Activated CD8-positive, alpha-beta memory T cell treated with anti-CD3 and anti-CD28 coated beads, Interleukin-2, amount 50 U/mL, for 48 hours (primary cell): Measurements from ENCODE around the gene SDK1.

Experiments used
- DNase-seq: peaks from one replicate; pipeline ENCODE4 v3.0.0-alpha.2; 2020

Gene SDK1

DNA sequence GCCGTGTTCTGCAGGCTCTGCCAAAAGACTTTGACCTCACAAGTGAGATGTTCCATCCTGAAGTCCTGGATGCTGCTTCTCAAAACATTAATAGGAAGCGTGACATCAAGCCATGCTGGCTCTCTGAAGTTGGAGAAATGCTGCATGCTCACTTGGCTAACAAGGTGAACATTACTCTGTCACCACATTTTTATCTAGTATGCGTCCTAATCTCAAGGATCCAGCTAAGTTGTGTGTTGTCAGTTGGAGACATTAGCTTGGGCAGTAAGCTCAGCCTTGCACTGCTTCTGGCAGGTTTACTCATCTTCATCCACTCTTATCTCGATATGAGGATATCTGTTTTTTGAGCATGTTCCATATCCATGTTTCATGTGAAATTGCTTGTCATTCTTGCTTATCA lies 165.2 kb downstream of the SDK1 start:
- no peak for DNase-seq

DNA sequence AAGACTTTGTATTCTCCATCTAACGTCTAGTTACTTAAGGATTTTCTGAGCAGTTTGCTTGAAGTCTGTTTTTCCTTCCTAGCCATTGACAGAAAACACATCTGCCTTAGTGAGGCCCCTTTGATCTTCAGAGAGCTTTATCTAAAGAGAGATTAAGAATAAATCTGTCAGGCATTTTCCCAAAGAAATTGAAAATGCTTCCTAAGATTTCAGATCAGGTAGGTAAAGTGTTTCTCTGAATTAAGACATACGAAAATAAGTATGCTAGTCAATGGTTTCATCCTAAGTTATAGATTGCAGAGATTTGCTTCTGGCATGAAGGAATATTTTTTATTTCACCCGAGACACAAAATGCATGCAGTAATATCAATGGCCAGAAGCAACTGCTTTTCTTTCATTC lies 168.6 kb downstream of the SDK1 start:
- DNase-seq, result no peak

DNA sequence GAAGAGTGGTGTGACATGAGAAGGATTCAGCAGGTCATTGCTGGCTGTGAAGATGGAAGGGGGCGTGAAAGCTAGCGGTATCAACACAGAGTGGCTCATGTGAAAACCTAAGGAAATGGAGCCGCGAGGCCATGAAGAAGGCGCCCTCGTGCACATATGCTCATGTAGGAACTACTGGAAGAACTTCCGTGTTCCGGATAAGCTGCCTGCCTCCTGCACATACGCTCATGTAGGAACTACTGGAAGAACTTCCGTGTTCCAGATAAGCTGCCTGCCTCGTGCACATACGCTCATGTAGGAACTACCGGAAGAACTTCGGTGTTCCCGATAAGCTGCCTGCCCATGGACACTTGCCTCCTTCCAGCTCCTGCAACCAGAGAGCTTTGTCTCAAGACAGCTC lies 179.1 kb downstream of the SDK1 start:
- DNase-seq, result no peak

DNA sequence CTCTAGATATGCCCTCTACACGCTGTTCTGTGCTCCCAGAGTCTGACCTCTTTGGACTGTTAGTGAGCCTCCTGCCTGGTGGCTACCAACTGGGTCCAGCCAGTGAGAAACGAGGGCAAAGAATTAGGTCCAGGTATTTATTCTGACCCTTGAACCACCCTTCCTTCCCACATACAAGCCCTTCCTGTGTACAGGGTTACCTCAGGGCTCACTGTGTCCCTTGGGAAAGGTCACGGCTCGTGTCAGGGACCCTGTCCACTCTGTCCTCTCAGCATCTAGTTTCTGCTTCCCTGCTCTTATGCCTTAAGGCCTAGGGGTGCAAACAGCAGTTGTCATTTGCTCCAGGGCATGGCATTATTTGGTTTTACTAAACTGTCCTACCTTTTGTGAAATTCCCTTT lies 180.4 kb downstream of the SDK1 start:
- DNase-seq, result no peak

DNA sequence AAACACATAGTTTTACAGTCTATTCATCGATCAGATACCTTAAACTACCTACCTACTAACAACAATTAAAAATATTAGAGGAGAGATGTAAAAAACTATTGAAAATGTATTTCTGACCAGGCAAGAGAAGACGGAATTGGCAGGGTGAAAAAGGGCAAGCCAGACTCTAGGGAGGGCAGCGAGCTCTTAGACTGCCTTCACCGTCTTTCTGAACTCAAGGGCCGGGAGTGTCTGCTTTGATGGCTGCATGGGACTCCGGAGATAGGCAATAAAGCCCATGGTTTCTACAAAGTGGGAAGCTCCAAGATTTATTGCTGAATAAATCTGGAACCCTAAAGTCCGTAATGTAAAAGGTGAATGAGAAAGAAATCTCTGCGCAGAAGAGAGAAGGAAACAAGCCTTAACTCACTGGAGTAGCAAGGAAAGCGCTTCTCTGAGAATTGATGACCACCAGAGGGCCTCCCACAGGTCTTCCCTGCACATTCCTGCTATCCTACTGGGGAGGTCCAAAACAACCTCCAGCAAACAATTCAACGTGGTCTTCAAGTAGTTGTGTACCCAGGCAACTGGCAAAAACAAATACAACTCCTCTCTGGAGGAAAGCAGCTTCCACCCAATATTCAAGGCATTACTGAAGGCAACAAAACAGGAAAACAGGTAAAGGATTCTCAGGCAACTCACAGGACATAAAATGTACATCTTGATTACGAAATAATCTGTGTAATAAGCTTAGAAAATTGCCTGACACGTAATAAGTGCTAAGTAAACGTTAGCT lies 181.3 kb downstream of the SDK1 start:
- no peak for DNase-seq

DNA sequence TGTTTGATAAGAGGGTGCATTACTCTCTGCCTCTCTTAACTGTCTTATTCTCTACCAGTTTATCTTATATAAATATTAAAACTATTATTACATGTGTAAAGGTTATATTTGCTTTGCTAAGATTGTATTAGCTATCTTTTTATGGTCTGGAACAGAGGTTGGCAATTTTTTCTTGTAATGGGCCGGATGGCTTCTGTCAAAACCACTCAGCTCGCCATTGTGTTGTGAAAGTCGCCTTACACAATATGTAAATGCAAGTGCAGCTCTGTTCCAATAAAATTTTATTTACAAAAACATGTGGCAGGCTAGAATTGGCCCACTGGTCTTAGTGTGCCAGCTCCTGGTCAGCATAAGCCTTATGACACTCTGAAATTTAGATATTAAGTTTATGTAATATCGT lies 185.8 kb downstream of the SDK1 start:
- DNase-seq, result no peak

DNA sequence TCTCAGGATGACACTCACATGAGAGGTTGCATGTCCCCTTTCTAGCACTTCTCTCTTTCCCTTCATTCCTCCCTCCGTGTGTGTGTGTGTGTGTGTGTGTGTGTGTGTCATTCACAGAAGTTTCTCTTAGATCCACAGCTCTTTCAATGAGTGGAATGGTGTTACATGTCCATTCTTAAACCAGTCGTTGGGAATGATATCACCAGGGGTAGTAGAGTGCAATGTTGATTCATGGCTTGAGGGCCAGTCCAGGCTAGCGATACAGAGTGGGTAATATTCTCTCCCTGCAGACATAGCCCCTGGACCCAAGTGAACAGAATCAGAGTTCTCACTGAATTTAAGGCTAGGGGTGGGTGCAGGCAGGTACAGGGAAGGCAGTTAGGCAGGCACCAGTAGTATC lies 187.8 kb downstream of the SDK1 start:
- DNase-seq, result no peak

DNA sequence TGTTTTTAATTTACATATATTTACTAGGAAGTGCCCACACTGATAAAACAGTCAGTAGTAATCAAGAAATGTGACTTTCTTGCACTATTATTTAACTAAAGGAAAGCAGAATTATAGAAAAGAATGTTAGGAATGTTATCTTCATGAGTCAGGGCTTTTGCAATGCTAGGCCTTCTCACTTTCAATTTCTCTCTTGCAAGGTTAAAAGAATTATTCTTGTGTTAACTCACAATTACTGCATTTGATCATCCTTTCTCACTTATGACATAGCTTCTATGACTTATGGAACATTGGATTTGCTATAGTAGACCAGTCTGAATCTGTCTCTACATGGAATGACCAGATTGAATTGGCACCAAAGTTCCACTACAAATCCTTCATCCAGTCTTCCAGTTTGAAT lies 192.4 kb downstream of the SDK1 start:
- no peak for DNase-seq

DNA sequence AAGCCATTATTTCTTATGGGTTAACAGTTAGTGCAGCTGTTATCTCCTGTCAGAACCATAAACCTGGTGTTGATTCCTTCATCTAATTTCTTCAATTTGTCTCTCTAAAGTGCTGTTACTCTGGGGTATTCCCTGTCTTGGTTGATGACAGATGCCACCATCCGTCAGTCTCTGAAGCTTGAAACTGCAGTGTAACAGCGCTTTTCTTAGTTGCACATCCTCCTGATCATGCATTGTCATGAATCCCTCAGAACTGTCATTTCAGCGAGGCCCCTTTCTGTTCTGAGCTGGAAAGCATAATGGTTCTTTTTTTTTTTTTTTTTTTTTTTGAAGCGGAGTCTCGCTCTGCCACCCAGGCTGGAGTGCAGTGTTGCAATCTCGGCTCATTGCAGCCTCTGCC lies 193.9 kb downstream of the SDK1 start:
- DNase-seq, result no peak

DNA sequence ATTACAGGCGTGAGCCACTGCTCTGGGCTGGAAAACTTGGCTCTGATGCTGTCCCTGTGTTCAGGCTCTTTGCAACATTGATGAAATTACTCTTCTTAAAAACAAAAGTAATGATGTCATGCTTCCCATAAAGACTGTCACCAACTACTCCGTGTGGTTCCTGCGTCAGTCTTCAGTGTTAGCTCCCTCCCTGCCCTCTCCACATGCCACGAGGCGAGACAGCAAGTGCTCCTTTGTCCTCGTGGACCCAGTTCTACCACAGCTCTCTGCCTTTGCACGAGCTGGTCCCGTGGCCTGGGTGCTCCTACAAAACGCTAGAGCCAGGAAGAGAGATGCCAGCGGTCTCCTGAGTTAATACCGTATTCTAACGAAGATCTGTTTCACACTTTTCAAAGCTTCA lies 194.5 kb downstream of the SDK1 start:
- no peak for DNase-seq

DNA sequence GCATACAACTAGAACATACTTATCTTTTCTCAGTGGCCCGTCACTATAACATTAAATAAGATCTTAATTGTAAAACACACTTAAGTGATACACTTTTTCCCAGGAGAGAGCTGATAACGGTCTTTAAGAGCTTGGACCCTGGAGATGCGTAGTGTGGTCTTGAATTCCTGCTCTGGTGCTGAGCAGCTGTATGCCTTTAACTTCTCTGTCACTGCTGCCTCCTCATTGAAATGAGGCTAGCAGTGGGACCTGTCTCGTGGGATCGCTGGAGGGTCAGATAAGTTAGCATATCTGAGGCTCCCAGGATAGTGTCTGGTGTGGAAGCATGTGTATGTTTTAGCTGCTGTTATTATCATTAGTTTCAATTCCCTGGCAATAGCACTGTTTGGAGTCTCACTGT lies 194.9 kb downstream of the SDK1 start:
- no peak for DNase-seq

DNA sequence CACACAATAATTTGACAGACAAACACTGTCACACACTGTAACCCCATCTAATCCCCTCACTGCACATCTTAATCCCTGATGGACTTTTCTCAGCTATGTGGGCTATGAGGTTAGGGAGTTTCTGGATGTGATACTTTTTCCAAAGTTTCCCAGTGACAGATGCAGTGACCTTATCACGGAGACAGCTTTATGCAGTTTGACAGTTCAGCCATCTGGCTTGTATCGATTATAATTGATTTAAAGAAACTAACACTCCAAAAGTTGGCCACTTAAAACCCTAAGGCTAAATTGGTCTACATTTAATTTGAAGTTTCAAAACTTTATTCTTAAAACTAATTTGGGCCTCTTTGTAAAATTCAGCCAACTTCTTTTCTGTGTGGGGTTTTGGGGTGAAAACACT lies 196.7 kb downstream of the SDK1 start:
- DNase-seq, result no peak

DNA sequence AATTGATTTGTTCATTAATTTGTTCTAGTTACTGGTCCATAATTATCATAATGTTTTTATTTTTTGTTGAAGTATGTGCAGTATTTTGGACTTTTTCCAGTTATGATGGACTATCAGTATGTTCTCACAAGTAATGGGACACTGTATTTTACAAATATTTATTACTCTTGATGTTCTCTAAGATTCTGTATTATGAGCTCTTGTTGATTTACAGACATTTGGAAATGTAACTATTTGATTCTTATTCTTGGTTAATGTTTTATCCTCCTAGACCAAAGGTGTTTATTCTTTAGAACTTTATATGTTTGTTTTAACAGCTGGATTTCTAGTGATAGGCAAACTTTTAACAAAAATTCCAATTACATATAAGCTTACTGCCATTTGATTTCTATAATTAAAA lies 200.6 kb downstream of the SDK1 start:
- DNase-seq, result no peak

DNA sequence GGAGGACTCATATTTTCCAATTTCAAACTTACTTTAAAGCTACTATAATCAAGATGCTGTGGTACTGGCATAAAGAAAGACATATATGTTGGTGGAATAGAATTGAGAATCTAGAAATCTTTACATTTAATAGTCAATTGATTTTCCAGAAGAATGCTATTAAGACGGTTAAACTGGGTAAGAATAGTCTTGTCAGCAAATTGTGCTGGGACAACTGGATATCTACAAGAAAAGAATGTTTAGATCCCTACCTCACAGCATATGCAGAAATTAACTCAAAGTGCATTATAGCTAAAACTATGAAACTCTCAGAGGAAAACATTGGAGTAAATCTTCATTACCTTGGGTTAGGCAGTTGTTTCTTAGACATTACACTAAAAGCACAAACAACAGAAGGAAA lies 203.3 kb downstream of the SDK1 start:
- DNase-seq, result no peak

DNA sequence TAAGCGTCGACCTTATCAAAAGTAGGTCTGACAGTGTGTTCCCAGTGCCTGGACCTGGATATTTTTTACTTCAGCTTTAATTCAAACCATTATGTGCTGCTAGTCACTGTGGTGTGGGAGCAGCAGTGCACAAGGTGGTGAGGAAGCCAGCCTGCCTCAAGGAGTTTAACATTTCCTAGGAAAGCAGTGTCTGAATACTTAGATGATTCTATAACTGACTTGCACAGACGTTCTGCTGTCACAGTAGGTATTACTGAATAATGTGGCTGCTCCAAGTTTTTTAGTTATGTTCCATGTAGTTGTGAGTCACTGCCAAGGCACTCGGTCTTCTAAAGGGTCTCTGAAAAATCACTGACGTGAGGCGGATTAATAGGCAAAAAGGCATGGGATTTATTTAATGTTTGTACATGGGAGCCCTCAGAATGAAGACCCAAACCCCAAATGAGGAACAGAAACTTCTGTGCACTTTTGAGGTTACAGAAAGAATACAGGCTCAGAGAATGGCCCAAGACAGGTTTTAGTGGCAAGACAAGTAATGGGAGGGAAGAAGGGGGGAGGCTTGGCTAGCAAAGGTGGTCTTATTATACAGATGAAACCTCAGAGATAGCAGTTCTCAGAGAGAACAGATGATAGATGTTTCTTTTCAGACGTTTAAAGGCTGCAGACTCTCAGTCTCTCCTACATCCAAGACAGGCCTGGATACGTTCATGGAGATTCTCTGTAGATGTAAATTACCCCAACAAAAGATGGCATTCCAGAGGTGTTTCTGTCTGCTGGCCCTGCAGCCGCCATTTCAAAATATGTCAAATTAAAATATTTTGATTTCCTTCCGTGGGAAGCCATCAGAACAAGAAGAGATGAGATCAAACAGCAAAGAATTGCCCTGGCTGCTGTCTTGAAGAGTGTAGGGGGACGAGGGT lies 209.3 kb downstream of the SDK1 start:
- no peak for DNase-seq

DNA sequence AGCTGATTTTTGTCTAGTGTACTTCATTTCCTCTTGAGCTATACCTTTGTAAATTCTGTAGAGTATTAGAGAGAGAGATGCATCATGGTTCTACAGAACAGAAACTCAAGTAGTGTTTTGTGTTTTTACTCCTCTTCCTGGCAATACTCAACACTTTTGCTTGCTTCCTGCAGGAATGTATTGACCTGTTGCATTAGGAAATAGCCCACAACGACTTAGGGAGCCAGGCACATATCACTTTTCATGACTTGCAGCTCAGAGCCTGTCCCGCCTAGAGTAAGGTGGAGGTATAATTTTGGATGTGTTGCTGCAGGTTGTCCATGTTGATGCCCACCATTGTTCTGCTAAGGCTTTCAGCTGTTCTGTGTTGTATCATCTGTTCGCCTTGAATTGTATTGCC lies 216.3 kb downstream of the SDK1 start:
- no peak for DNase-seq

DNA sequence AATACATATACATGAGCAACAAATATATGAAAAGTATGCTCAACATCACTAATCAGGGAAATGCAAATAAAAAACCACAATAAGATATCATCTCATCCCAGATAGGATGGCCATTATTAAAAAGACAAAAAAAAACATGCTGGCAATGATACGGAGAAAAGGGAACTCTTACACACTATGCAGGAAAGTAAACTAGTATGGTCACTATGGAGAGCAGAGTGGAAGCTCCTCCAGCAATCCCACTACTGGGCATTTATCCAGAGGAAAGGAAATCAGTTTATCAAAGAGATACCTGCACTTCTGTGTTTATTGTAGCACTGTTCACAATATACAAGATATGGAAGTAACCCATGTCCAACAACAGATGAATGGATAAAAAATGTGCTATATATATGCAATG lies 217.5 kb downstream of the SDK1 start:
- DNase-seq, result no peak

DNA sequence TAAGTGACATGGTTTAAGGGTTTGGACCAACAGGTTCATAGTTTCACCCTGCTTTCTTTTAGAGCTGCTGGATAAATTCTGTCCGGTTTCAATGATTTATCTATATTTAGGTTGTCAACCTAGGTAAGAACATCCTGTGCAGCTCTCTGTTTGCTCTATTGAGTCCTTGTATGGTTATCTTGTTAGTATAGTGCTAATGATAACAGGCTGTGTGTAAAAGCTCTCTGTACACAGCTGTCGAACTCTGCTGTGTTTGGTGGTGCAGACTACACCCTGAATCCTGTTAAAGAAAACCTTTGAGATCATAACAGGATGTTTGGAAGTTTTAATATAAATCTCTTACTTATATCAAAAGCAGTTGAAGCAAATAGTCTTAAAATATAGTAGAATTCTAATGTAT lies 219.2 kb downstream of the SDK1 start:
- DNase-seq, result no peak

DNA sequence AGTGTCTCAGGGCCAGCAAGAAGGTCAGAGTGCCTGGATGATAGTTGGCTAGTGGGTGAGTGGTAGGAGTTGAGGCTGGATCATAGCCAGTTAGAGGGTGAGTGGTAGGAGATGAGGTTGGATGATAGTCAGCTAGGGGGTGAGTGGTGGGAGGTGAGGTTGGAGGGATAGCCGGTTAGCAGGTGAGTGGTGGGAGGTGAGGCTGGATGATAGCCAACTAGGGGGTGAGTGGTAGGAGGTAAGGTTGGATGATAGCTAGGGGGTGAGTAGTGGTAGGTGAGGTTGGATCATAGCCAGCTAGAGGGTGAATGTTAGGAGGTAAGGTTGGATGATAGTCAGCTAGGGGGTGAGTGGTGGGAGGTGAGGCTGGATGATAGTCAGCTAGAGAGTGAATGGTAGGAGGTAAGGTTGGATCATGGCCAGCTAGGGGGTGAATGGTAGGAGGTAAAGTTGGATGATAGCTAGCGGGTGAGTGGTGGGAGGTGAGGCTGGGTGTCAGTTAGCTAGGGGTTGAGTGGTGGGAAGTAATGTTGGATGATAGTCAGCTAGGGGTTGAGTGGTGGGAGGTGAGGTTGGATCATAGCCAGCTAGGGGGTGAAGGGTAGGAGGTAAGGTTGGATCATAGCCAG lies 226.6 kb downstream of the SDK1 start:
- no peak for DNase-seq

DNA sequence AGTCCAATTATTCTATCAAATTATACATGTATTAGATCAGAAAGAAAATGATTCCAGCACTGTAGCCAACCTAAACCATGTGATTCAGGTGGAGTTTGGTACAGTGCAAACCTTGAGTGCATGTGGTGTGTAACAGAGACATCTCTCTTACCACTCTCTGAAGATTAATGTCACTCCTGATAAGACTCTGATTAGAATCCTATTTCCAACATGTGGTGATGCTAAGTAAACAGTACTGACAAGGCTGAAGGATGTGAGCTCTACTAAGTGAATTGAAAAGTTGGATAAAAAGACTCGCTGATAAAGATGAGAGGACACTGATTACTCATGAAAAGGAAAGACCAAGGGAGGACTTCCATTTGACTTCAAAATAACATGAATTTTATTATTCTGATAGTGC lies 232.0 kb downstream of the SDK1 start:
- no peak for DNase-seq

DNA sequence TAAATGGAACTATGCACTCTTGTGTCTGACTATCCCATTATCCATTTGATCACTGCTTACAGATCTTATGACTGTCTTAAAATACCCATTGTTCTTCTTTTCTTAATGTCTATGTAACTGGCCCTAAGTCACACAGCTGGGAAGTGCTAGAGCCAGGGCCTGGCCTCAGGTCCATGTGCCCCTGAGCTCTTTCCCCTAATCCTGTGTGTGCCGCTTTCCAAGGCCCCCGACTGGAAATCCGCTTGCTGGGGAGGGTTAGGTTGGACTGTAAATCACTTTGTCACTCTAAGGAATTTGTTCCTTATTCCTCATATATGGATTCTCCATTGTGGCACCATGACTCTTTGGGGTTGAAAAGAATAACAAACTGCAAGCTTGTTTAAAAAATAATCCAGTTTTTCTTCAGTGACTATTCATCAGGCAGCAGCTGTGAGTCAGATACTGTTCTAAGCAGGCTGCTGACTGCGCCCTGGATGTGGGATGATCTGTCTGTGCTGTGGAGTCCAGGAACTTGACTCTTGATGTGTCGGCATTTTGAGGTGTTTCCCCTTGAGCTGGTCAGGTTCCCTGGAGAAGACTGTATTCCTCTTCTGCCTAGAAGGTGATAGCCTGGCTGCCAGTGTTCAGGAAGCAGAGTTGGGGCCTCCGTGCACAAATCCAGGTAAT lies 236.3 kb downstream of the SDK1 start:
- no peak for DNase-seq

DNA sequence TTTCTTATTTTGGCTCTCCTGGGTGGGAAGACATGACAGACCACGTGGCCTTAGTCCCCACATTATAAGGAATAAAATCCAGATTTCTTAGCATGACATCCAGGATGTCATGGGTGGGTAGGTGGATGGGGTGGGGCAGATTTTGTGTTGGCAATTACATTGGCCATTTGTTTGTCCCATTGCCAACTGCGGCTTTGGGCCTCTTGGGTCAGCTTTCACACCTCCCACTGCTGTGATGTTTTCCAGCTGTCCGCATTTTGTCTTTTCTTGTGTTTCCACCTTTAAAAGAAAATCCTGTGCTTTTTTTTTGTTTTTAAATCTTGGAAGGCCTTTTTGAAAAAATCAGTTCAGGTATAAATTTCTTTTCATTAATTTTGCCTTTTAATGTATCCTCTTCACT lies 237.0 kb downstream of the SDK1 start:
- DNase-seq, result no peak

DNA sequence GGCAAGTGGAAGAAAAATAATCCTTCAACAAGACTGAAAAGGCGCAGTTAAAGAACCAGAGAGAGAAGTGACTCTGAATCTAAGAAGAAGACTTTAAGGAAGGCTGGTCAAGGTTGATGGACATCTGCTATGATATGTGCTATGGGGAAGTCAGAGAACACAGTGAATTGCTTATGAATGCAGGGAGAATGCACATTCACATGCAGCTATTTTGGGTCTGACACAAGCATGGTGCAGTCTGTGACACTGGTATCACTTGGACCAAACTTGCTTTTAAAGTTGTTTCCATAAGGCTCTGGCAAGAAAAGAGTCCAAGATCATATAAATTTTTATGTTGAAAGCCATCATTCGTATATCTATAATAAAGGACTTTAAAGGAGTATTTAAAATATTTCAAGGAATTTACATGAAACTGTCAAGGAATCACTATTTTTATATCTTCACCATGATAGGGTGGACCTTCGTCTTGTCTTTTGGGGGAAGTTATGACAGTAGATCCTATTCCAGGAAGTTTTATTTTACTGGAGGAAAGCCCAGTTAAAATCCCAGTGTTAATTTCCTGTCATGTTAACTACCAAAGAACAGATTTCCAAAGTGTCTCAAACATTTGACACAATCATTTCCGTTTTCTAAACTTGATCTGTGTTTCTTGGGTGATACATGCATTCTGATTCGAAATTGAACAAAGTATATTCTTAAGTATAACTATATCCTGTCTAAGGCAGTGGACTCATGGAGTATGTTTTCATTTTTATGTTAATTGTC lies 239.6 kb downstream of the SDK1 start:
- DNase-seq, result no peak
